RPMI8226 (cell line): ENCODE results near the gene OTOG.

Source experiments
- DNase-seq: peaks from one replicate; pipeline ENCODE4 v3.0.0-alpha.2; 2015

The OTOG gene

GRCh38 chr11:17521106-17521900, 25.8 kb upstream of the OTOG start:
- no peak for DNase-seq

GRCh38 chr11:17522655-17523054, 24.4 kb upstream of the OTOG start:
- no peak for DNase-seq

GRCh38 chr11:17524221-17524620, 22.8 kb upstream of the OTOG start:
- no peak for DNase-seq

- no peak for DNase-seq
These were observed 21.5 kb upstream of the OTOG start for GRCh38 chr11:17525570-17525969.

- no peak for DNase-seq
These were observed 20.7 kb upstream of the OTOG start for GRCh38 chr11:17526326-17526725.

GRCh38 chr11:17526931-17527627, 20.0 kb upstream of the OTOG start:
- DNase-seq = no peak

GRCh38 chr11:17527628-17527995, 19.4 kb upstream of the OTOG start:
- no peak for DNase-seq

GRCh38 chr11:17528181-17528691, 18.8 kb upstream of the OTOG start:
- DNase-seq = peak; percentile 60

- DNase-seq = no peak
These were observed 17.9 kb upstream of the OTOG start for GRCh38 chr11:17528906-17529843.

GRCh38 chr11:17529844-17530185, 17.2 kb upstream of the OTOG start:
- DNase-seq = no peak

- DNase-seq = peak; percentile 29
These were observed 15.9 kb upstream of the OTOG start for GRCh38 chr11:17531071-17531600.

- DNase-seq = no peak
These were observed 15.4 kb upstream of the OTOG start for GRCh38 chr11:17531636-17532113.

- DNase-seq = no peak
These were observed 14.3 kb upstream of the OTOG start for GRCh38 chr11:17532784-17533183.

- no peak for DNase-seq
These were observed 13.7 kb upstream of the OTOG start for GRCh38 chr11:17533341-17533740.

- DNase-seq = no peak
These were observed 13.2 kb upstream of the OTOG start for GRCh38 chr11:17533778-17534415.

GRCh38 chr11:17535488-17535887, 11.6 kb upstream of the OTOG start:
- DNase-seq = no peak

GRCh38 chr11:17537261-17537660, 9.8 kb upstream of the OTOG start:
- DNase-seq = no peak

GRCh38 chr11:17538054-17538453, 9.0 kb upstream of the OTOG start:
- DNase-seq = no peak

- DNase-seq = no peak
These were observed 8.3 kb upstream of the OTOG start for GRCh38 chr11:17538731-17539130.

GRCh38 chr11:17540807-17541206, 6.3 kb upstream of the OTOG start:
- DNase-seq = no peak

GRCh38 chr11:17541330-17541885, 5.7 kb upstream of the OTOG start:
- DNase-seq = no peak

GRCh38 chr11:17542249-17542648, 4.8 kb upstream of the OTOG start:
- no peak for DNase-seq
